Lower leg skin (tissue), 3 donors: ENCODE data around the gene WFDC11.

Experiments used
- CTCF ChIP-seq, 3 donors: fragments of 450-650 bp; IDR thresholded peaks; one replicate each; pipeline ENCODE4 v1.5.1; 2016; ENCODE audit warnings: antibody characterized with exemption in 3 of 3, mild to moderate bottlenecking in 3 of 3, moderate library complexity in 2 of 3
- POLR2A ChIP-seq, 2 donors: fragments of 450-650 bp; IDR thresholded peaks; one replicate each; pipeline ENCODE4 v1.6.1; 2016 to 2017; ENCODE audit warnings: antibody characterized with exemption in 2 of 2, mild to moderate bottlenecking in 1 of 2, moderate library complexity in 1 of 2

GRCh38 chr20:45631184-45631583, 38.9 kb downstream of the WFDC11 start, which contains the start of gene WFDC9:
- TF ChIP-seq POLR2A (IDR thresholded peaks at IDR 0.05) (no peak), CTCF (IDR thresholded peaks at IDR 0.05) (no peak)
